HG03139 (cell line): ENCODE results near the gene TGM1.

ENCODE experiments used
- ATAC-seq: cut with Tn5 transposase; IDR thresholded peaks from one replicate; pipeline ENCODE4 v1.9.1; 2021; ENCODE audit not compliant: unreplicated experiment

Gene TGM1

DNA sequence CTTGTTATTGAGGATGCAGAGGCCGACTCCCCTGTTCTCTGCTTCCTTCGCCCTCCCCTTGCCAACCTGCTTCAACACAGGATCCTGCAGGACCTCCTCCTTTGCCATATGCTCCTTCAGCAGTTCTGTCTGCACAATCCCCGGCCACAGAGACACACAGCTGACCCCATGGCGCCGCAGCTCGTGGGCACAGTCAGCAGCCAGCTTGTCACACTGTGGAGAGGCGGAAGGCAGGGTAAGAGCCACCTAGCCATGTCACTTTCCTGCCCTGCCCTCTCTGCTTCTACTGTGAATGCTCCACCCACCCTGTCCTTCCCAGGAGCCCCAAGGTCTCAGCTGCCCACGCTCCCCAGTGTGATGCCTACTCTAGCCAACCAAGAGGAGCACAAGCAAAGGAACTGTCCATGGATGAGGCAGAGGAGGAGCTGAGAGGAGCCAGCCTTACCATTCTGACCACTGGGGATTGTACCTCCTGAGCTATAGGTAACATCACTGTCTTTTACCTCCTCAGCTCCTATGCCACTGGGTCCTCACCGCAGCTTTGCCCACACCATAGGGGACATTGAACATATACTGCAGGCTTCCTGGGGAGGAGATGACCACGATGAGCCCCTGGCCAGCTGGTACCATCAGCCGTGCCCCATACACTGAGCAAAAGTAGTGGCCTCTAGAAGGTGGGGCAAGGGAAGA lies 29.3 kb upstream of the TGM1 start:
- no peak for ATAC-seq

DNA sequence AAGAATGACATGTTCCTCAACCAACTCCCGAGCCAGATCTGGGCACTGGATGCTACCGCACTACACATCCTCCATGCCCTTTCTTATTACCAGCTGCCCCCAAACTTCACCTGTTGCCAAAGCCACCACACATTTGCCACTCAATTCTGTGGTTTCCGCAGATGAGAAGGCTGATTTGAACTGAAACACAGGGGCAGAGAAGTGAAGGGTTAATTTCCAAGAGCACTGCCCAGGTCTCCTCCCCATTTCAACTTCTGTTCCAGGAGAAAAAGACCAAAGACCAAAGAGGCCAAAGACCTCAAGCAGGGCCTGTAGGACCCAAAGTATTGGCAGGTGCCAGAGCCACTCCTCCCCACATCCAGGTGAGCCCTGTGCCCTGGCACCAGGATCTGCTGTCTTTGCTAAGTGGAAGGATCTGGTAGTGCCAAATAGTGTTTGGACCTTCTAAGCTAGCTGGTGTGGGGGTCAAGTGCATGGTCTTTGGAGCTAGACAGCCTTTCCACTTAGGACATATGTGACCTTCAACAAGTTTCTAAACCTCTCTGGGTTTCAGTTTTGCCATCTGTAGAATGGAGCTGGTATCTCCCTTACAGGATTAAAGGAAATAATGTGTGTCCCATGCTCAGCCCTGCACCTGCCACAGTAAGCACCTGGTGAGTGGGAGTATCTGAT lies 28.6 kb upstream of the TGM1 start:
- ATAC-seq = no peak

DNA sequence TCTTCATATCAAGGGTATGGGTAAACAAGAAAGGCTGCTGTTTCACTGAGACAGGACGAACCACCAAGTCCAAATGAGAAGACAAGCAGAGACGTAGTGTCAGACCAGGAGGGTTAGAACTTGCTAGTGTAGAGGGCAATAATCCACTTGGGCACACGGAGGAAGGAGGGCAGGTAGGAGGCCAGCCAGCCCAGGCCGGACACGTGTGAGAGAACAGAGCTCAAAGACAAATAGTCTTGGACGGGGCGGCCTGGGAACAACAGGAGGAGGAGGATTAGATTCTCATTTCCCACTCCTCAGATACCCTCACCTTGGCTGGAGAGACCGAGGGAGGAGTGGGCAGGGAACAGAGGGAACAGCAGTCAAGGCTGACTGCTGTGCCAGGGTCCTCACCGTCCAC lies 27.8 kb upstream of the TGM1 start:
- no peak for ATAC-seq

DNA sequence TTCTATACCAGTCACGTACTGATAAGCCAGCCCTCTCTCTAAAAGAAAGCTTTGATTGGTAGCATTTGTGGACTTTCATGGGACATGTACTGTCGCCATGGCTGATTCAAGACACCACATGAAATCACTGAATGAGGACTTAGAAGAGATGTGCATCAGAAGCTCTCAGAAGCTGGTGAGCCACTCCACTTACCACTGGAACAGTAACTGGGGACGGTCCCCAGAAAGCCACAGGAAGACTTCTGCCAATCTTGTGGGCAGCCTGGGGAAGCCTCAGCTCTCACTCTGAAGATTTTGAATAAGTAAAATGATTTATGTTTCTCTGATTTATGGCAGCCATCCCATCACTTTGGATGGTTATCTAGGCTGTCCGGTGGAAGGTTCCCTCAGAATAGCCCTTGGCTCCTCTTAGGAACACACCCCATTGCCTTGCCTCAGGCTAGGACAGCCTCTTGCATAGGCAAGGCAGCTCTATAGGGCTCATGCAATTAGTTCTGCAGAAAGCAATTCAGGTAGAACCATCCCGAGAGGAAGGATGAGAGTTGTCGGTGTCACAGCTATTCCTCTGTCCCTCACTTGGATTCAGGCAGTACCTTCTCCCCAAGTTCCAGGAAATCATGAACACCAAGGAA lies 26.8 kb upstream of the TGM1 start:
- no peak for ATAC-seq

DNA sequence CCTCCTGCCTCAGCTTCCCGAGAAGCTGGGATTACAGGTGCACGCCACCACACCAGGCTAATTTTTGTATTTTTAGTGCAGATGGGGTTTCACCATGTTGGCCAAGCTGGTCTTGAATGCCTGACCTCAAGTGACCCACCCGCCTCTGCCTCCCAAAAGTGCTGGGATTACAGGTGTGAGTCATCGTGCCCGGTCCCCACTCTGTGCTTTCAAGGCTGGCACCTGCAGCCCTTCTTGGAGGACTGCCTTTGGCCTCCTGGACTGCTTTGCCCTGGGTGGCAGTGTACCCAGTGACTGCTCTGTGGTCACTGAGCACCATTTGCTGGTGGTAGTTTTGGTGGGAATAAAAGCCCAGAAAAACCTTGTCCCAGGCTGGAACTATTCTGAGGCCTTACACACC lies 24.0 kb upstream of the TGM1 start:
- no peak for ATAC-seq

DNA sequence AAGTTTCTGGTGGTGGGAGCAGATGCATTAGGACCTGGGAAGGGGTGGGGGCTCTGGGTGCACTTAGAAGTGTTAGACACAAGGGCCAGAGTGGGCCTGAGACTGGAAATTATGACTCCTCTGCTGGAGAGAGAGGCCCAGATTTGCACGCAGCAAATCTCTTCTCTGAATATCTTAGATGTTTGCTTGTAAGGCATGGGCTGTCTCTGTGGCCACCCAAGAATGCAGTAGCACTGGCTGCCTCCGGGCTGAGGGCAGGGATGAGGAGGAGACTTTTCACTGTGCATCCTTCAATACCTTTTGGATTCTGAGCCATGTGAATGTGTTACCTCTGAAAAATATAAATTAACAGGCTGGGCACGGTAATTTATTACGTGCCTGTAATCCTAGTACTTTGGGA lies 22.4 kb upstream of the TGM1 start:
- ATAC-seq = no peak

DNA sequence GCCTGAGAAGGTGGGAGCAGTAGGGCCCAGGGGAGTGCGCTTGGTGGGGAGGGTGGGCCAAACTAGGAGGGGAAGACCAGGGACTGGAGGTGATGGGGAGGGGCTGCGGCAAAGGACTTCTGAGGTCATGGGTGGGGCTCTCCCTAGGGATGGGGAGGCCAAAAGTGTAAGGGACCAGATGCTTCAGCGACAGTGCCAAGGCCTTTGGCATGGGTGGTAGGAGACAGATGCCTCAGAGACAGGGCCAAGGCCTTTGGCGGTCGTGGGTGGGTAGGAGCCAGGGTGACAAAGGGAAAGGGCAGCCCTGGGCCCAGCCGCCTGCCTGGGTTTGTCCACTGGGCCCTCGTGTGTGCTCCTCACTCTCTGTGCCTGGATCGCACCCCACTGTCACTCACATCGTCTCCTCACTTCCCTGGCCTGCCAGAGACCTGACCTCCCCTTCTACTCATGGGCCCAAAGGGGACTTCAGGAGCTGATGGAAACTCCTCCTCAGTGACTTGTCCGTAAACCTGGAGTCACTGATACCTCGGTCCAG lies 21.6 kb upstream of the TGM1 start:
- no peak for ATAC-seq

DNA sequence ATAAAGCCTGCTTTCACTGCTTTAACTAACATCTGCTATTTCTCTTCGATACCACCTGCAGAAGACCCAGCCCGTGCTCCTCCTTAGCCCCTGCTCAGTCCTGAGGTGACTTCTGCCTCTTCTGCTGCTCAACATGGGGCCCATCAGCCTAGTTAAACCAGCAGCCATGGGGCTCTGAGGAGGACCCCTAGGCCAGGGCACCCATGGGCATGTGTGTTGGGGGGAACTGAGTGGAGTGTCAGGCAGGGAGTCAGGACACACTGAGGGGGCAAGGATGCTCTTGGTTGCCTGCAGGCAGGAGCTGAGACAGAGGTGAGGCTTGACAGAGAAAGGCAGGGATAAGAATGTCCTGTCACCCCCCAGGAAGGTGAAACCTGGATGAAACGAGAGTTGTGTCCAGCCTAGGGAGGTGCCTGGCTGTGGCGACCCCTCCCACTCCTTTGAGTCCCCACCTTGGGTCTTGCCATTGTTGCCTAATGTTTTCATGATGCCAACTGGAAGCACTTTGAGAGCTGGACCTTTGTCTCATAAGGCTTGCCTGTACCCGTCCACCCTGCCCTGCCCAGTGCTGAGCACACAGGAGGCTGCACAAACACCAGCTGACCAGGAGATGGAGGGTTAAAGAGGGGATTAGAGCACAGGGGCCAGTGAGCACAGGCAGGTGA lies 21.0 kb upstream of the TGM1 start:
- no peak for ATAC-seq

DNA sequence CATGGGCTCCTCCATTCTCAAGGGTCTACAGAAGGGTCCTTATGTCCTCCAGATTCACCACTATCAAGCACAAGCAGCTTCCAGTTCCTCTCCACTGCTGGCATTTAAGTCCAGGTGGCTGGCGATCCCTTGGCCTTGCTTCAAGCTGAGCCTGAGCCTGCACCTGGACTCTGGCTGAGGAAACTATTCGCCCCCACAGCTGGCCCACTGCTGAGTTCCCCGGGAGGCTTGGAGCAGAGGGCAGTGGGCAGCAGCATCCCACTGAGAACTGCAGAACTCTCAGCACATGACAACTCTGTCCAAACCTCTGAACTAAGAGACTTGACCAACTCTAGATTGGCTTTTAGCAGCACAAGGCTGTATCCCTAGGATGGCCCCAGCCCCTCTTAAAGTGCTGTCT lies 19.8 kb upstream of the TGM1 start:
- ATAC-seq = no peak

DNA sequence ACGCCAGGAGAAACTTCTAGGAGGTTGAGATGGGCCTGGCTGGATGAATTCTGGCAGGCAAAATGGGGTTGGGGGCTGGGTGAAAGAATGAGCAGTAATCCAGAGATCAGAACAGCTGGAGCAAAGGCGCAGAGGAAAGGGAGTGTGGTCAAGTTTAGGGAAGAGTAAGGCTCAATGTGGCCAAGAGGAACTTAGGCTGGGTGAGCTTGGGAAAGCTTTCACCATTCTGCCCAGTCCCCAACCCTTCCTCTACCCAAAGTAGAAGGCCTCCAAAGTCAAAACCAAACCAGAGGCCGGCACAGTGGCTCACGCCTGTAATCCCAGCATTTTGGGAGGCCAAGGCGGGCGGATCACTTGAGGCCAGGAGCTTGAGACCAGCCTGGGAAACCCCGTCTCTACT lies 18.7 kb upstream of the TGM1 start:
- no peak for ATAC-seq

DNA sequence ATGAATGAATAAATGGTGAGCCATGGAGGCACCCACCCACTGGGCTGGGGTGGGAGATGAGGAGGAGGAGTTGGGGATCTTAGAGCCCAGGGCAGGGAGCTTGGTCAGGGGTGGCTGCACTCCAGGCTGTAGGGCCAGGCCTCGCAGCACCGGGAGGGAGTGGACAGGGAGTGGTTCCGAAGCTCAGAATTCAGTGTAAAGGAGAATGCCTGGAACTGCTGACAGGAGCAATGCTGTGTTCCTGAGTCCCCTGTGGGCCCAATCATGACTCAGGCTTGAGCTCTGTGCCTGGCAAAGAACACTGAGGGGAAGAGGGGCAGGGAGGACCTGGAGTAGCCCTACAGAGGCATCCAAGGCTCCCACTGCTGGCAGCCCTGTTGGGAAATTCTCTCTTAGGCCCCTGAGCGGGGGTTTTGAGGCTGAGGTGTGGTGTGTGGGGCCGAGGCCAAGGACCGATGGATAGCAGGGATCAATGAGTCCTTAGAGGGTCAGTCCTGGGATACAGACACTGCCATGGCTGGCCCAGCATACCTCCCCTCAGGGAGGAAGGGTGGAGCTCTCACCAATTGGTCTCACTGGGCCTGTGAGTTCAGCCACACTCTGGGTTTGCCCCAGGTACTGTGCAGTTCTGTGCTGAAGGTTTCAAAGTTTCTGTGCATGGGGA lies 18.0 kb upstream of the TGM1 start:
- no peak for ATAC-seq

DNA sequence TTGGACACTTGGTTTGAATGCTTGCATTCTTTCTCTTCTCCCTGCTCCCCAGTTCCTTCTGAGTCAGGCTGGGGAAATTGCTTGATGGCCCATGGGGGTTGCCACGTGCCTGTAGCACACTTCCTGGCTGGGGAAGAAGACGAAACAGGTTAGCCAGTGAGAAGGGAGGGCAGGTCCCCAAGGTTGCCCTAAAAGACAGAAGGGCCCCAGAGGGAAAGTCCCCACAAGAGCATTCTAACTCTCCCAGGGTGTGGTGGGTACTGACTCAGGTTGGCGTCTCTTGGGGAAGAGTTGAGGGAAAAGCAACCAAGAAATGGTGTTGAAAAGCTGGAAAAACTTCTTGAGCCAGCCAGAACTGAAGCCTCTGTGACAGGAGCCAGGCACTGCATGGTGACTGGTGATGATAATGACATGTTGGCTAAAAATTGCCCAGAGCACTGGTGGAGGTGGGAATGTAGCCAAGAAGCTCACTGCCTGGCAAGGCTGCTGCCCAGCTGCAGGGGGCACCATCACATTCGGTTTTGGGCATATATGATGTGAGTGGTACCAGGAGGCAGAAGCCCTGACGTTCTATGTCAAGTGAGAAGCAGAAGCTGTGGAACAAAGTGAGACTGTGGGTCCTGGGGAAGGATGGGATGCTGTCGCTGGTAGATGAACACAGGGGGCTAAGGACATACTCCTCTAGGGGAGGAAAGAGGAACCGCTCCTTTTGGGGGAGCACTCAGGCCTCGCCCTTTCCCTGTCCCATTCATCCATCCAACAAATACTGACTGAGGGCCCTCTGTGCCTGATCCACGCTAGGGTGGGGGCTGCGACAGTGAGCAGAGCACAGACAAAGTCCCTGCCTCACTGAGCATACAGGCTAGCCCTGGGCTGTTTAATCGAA lies 16.6 kb upstream of the TGM1 start:
- ATAC-seq = no peak

DNA sequence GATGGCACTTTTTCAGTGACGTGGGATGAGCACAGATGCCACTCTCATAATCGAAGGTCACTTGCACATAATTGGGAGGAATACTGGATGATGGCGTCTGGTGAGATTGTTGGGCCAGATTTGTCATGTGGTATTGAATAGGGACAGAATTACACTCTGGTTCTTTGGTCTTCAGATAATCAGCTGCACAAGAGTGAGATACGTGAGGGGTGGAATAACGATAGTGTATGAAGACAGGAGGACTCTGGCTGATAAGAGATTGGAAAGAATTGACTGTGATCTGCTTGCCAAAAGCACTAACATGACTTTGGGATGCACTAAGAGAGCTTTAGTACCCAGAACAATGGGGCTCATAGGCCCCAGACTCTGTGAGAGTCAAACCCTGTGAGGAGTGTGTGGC lies 15.4 kb upstream of the TGM1 start:
- ATAC-seq = no peak

DNA sequence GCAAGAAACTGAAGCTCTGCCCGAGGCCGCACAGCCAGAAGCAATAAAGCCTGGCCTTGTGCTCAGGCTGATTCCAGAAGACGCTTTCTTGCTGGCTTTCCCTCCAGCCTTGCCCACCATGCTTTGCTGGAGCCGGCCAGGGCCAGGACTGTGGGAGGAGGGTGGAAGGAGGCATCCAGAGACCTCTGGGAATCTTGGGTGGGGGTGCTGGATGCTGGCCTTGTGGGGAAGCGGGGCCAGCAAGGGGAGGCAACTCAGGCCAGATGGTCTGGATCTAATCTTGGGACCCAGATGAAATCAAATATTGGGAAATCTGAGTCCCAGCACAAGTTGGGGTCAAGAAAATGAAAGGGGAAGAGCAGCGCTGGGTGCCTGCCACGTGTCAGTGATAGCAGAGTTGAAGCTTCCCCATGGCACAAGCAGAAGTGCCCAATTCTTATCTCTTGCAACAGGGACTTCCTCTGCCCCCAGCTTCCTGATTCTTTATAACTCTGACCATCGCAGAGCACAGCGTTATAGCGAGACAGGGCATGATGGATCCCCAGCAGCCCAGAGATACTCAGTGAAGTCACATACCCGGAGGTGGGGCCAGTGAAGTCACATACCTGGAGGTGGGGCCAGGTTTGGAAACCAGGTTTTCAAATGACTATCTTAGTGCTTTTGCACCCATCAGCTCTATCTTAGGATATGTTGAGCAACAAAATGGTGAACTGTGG lies 14.8 kb upstream of the TGM1 start:
- ATAC-seq = no peak

DNA sequence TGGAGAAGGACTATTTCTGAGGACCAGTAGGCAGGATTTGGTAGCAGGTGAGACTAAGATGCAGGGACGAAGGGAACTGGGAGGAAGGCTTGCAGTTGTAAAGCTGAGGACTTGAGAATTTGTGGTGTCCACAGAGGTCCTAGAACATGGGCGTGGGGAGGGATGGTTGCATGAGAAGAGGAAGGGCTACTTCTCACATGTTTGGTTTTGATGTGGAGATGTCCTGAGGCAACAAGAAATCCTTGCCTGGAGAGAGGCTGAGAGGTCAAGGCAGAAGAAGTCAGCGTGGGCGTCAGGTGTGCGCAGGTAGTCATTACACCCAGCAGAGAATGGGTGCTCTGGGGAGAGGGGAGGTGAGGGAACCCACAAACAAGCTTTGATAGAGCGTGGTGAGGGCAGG lies 14.1 kb upstream of the TGM1 start:
- no peak for ATAC-seq

DNA sequence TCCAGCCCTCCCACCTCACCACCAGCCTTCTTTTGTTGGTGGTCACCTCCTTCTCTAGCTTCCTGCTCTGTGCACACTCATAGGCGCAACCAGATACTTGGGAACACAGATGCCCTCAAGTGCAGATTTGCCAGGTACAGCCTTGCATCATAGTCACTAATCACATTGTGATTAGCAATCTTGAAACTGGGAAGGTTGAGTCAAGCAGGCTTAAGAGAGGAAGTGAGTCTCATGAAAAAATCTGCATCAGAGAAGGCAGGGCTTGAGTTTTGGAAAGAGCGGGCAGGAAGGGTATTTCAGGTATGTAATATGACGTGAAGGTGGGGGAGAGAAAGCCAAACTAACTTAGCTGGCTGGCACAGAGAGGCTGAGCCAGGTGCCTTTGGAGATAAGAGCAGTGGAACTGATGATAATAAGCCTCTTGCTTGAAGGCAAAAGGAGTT lies 11.1 kb upstream of the TGM1 start:
- no peak for ATAC-seq

DNA sequence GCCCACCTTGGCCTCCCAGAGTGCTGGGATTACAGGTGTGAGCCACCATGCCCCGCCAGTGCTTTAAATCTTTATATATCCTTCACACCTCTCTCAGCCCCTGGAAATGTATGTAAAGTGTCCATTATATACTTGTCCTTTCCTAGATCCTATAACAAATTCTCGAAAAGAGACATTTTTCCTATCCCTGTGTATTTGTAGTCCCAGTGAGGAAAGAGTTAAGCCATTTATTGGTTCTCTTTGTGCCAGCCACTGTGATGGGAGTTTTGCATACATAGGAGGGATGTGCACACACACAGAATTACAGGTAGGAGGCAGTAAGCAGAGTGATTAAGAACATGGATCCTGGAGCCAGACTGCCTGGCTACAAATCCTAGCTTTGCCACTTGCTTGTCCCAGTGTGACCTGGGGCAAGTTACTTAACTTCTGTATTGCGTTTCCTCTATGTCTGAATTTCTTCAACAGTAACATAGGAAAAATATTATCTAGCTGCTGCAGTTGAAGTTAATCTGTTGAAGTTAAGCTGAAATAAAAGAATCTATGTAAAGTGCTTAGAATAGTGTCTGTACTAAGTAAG lies 10.5 kb upstream of the TGM1 start:
- no peak for ATAC-seq

DNA sequence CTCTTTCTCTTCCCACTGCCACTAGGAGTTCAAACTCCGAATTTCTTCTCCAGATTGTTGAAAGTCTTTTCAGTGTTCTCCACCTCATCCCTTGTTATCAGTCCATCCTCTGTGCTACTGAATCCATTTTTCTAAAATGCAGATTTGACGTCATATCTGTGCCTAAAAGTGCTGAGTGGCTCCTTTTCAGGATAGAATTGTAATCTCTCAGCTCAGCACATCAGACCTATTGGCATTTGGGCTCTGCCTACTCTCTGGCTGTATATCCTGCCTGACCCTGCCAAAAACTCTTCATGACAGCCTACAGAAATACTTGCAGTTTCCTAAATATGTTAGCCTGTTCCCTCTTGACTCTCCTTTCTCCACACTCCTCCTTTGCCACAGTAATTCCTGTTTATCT lies 9.5 kb upstream of the TGM1 start:
- ATAC-seq = no peak

DNA sequence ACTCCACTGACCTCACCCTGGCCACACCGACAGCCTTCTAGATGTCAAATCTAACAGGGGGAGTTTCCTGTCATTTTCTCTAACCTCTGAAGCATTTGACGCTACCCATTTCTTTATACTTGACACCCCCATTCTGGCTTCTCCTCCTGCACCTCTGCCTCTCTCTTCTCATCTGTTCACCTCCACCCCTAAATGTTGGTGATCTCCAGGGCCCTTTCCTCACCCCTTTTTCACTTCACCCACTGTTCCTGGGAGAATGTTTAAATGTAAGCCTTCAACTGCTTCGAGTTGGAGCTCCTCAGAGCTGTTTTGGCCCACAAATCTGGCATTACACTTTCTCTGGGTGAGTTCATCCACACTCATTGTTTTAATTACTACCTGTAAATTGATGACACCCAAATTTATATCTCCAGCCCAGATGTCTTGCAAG lies 8.9 kb upstream of the TGM1 start:
- ATAC-seq = no peak
